Left ventricle myocardium inferior (tissue), 1 donor: Measurements from ENCODE around the gene TMEM158. TPM values are rescaled to one million over a fixed set of nuclear protein-coding genes. Genes with fewer than 3 reads are reported as not detected.

Source experiments
- DNase-seq: peaks from one replicate; pipeline ENCODE4 v3.0.0-alpha.2; 2020
- H3K27ac ChIP-seq: fragments of 200-600 bp; replicated peaks from 2 replicates; pipeline ENCODE4 v1.8.0; 2021
- H3K27me3 ChIP-seq: fragments of 200-600 bp; 2 replicates; pipeline ENCODE4 v1.8.0; 2021; ENCODE audit warnings: low read depth
- H3K36me3 ChIP-seq: fragments of 200-600 bp; 2 replicates; pipeline ENCODE4 v1.8.0; 2021
- H3K4me1 ChIP-seq: fragments of 200-600 bp; 2 replicates; pipeline ENCODE4 v1.8.0; 2021
- H3K4me3 ChIP-seq: fragments of 200-600 bp; 2 replicates; pipeline ENCODE4 v1.8.0; 2021; ENCODE audit warnings: mild to moderate bottlenecking, moderate library complexity
- H3K9me3 ChIP-seq: fragments of 200-600 bp; replicated peaks from 2 replicates; pipeline ENCODE4 v1.8.0; 2021
- intact Hi-C: fragments of 100-400 bp; cut with micrococcal nuclease; formaldehyde crosslinking; loops from one replicate; pipeline ENCODE4 v1.11.0; 2022
- total RNA-seq: library from RNA; stranded (reverse); fragmentation: NEBNext Ultra II Directional; extraction: Animal tissue kit (Norgen Biotek cat#: 25700); gene quantifications from one replicate; pipeline ENCODE4 v1.2.1, GENCODE V29; 2021
- TF ChIP-seq, protein P1 (sequence below): fragments of 200-600 bp; IDR thresholded peaks from 2 replicates; pipeline ENCODE4 v1.8.0; 2021; ENCODE audit warnings: antibody characterized with exemption, mild to moderate bottlenecking, borderline replicate concordance
- donor health status: DM: no; HTN: yes; CAD: no; lungs with severe emphysema.

The TMEM158 gene
- total RNA-seq, 1 donor from 2014 or later: 0.60 TPM

DNA sequence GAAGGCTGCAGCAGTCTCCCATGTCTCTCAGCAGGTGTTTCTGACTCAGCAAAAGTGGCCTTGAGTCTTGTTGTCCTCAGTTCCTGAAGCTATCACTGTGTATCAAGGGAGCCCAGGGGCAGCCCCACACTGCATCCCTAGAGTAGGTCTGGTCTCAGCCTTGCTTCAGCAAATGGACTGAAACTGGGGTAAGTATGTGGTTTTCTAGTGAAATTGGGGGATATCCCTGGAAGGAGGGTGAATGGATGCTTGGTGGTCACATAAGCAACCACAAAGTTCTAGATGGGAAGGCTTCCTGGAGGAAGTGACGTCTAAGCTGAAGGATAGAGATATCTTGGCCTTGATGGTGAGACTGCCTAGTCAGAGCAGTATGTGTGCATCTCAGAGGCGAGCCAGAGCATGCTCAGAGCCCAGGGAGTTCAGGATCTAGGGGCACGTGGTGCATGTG is 38.4 kb downstream of the TMEM158 start:
- TF ChIP-seq, protein P1, sequence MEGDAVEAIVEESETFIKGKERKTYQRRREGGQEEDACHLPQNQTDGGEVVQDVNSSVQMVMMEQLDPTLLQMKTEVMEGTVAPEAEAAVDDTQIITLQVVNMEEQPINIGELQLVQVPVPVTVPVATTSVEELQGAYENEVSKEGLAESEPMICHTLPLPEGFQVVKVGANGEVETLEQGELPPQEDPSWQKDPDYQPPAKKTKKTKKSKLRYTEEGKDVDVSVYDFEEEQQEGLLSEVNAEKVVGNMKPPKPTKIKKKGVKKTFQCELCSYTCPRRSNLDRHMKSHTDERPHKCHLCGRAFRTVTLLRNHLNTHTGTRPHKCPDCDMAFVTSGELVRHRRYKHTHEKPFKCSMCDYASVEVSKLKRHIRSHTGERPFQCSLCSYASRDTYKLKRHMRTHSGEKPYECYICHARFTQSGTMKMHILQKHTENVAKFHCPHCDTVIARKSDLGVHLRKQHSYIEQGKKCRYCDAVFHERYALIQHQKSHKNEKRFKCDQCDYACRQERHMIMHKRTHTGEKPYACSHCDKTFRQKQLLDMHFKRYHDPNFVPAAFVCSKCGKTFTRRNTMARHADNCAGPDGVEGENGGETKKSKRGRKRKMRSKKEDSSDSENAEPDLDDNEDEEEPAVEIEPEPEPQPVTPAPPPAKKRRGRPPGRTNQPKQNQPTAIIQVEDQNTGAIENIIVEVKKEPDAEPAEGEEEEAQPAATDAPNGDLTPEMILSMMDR: no peak
- H3K36me3 ChIP-seq: no peaks in the 10 kb centered on the region
- no peak overlapping the region for H3K27ac ChIP-seq
- intact Hi-C loops: no loop called here
- H3K27me3 ChIP-seq: peaks cover 4% of the 10 kb centered on the region
- no peaks in the 10 kb centered on the region for H3K9me3 ChIP-seq
- no peak overlapping the region for H3K4me3 ChIP-seq
- no peak for DNase-seq
- no peaks in the 10 kb centered on the region for H3K4me1 ChIP-seq

DNA sequence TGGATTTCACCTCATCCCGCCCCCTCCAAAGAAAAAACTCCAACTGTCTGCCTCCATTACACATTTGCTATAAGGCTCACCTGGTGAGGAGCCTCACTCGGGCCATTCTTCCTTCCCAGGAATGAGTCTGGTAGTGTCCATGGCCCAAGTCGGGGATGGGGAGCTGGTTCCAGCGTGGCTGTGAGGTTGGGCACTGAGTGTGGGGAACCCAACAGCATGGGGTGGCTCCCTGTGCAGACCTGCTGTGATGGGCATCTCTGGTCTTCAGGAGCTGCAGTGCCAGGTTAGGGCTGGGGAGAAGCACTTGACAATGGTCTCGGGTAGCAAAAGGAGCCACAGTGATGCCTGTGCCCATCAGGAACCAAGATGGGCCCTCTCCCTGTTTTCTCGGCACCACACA is 39.2 kb downstream of the TMEM158 start:
- no peak for DNase-seq
- no peak overlapping the region for H3K4me3 ChIP-seq
- H3K27ac ChIP-seq: no peak overlapping the region
- no peaks in the 10 kb centered on the region for H3K36me3 ChIP-seq
- intact Hi-C loops: no loop called here
- no peaks in the 10 kb centered on the region for H3K27me3 ChIP-seq
- no peaks in the 10 kb centered on the region for H3K4me1 ChIP-seq
- no peaks in the 10 kb centered on the region for H3K9me3 ChIP-seq
- TF ChIP-seq, protein P1: no peak

DNA sequence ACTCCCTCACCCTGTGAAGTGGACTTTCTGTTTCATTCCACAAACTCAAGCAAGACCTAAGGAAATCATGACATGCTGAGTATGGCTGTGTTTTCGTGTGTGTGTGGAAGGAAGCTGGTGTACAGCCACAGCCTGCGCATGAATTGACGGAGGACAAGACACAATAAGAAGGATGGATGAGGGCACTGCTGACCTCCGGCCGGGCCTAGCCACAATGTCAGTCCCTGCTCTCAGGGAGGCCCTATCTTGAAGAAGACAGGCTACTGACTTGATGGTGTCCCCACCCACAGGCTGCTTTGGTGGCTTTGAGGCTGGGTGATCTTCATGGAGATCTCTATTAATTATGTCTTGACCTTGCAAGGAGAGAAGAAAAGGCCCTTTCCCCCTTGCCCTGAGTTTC is 40.6 kb downstream of the TMEM158 start:
- Histone ChIP-seq H3K27me3 (peaks cover 9% of the 10 kb centered on the region), H3K9me3 (no peaks in the 10 kb centered on the region), H3K4me3 (no peak overlapping the region), H3K4me1 (no peaks in the 10 kb centered on the region), H3K36me3 (no peaks in the 10 kb centered on the region), H3K27ac (no peak overlapping the region)
- DNase-seq: no peak
- TF ChIP-seq, protein P1: no peak
- intact Hi-C loops: no loop called here

DNA sequence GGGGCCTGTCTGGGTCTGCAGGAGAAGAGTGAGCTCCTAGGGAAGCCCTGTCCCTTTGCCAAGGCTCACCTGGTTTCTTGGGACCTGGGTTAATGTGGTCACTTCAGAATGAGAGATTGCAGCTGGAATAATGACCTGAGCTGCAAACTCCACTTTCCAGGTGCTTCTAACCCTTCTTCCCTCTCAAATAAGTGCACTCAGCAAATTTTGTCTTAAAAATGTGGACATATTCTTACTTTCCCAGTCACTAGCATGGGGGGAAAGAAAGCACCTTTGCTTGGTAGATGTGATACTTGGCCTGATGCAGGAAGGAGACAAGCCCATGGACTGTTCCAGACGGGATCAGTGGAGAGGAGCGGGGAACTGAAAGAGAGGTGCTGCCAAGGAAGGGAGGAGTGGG is 41.0 kb downstream of the TMEM158 start:
- Histone ChIP-seq H3K27me3 (peaks cover 11% of the 10 kb centered on the region), H3K36me3 (no peaks in the 10 kb centered on the region), H3K9me3 (no peaks in the 10 kb centered on the region), H3K27ac (no peak overlapping the region), H3K4me3 (no peak overlapping the region), H3K4me1 (no peaks in the 10 kb centered on the region)
- DNase-seq: no peak
- TF ChIP-seq, protein P1: no peak
- intact Hi-C loops: no loop called here

DNA sequence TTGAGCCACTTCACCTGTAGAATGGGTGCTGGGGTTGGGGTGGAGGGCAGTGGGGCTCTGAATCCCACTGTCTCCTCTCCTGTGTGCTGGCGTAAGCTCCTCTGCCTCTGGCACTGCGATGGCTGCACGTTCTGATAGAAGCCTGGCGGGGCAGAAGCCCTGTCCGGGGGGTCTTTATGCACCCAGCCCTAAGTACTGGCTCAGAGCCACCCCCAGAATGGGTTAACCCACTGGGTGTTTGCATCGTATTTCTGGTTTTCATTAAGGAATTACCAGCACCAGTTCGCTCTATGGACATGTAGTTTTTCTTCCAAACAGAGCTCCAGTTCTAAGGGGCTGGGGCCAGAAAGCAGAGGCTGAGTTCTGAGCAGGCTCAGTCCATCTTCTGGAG is 42.2 kb downstream of the TMEM158 start:
- DNase-seq: no peak
- peaks cover 11% of the 10 kb centered on the region for H3K27me3 ChIP-seq

More for the DNA sequence above, 42.2 kb downstream of the TMEM158 start:
- intact Hi-C loops: no loop called here
- H3K4me1 ChIP-seq: no peaks in the 10 kb centered on the region
- no peaks in the 10 kb centered on the region for H3K9me3 ChIP-seq
- TF ChIP-seq, protein P1: no peak
- no peak overlapping the region for H3K27ac ChIP-seq
- no peaks in the 10 kb centered on the region for H3K36me3 ChIP-seq
- no peak overlapping the region for H3K4me3 ChIP-seq
